K562 (cell line): ENCODE results near the gene UBE2L6. TPM values are rescaled to one million over a fixed set of nuclear protein-coding genes. Genes with fewer than 3 reads are reported as not detected.
A peak's percentile ranks its signal among the peaks of the same experiment; 100 is the strongest.

Source experiments
- ARNT ChIP-seq, 2 experiments: fragments of 450-650 bp; IDR thresholded peaks; 2 replicates each; pipeline ENCODE4 v1.6.1; 2016; ENCODE audit warnings: mild to moderate bottlenecking in 1 of 2
- CTBP1 ChIP-seq: fragments of 450-650 bp; IDR thresholded peaks from 2 replicates; pipeline ENCODE4 v1.6.1; 2016; ENCODE audit warnings: borderline replicate concordance
- EGR1 ChIP-seq: fragments of 450-650 bp; conservative IDR thresholded peaks from 2 replicates; pipeline ENCODE4 v1.6.1; 2017; ENCODE audit warnings: mild to moderate bottlenecking
- MEF2D ChIP-seq: conservative IDR thresholded peaks from 2 replicates; pipeline ENCODE4 v1.6.1; 2016; ENCODE audit warnings: low read depth, missing genetic modification characterization, missing compliant biosample characterization
- MTA1 ChIP-seq: fragments of 450-650 bp; IDR thresholded peaks from 2 replicates; pipeline ENCODE4 v1.6.1; 2017; ENCODE audit warnings: borderline replicate concordance
- NFIX ChIP-seq: fragments of 250-450 bp; sonication (Bioruptor Pico); IDR thresholded peaks from 2 replicates; pipeline ENCODE4 v1.4.0; 2020; ENCODE audit warnings: low read depth, mild to moderate bottlenecking, moderate library complexity
- PHB2 ChIP-seq: fragments of 450-650 bp; IDR thresholded peaks from 2 replicates; pipeline ENCODE4 v1.6.1; 2017; ENCODE audit warnings: low read depth
- ZFP30 ChIP-seq: fragments of 250-450 bp; sonication (Bioruptor Pico); IDR thresholded peaks from 2 replicates; pipeline ENCODE4 v1.8.0; 2022; ENCODE audit warnings: moderate library complexity, mild to moderate bottlenecking, inconsistent platforms, borderline replicate concordance
- polyA plus RNA-seq, 8 experiments: library from polyadenylated mRNA; depleted of rRNA in 4 of 8; stranded (reverse) in 5 of 8; unstranded in 3 of 8; fragments of >200 nt; fragmentation: Nextera tagmentation in 2 of 8; fragmentation: Illumina TruSeq in 1 of 8; extraction: Ambion mirVana in 2 of 8; extraction: Trizol in 1 of 8; gene quantifications; 2 replicates each; pipeline versions ENCODE4 v1.2.1 to v1.2.3, GENCODE V29; 2011 to 2014; ENCODE audit warnings: inconsistent platforms in 1 of 8, missing spikeins in 1 of 8
- total RNA-seq, 7 experiments: library from RNA; depleted of rRNA in 6 of 7; stranded (reverse); fragments of >200 nt in 6 of 7; fragmentation: Illumina TruSeq in 2 of 7; extraction: Trizol in 2 of 7; gene quantifications; 2 replicates each; pipeline versions ENCODE4 v1.2.1 to v1.2.3, GENCODE V29; 2011 to 2021; ENCODE audit warnings: low replicate concordance in 1 of 7
- TF ChIP-seq, protein P1 (sequence below): fragments of 450-650 bp; IDR thresholded peaks from 2 replicates; pipeline ENCODE4 v1.6.1; 2016; ENCODE audit warnings: mild to moderate bottlenecking, moderate library complexity
- TF ChIP-seq, protein P2 (sequence below): fragments of 450-650 bp; IDR thresholded peaks from 2 replicates; pipeline ENCODE4 v1.7.0; 2016; ENCODE audit warnings: borderline replicate concordance

Gene UBE2L6
- total and polyA plus RNA-seq, 9 of the 15 experiments (the other 6 are each of a cell fraction or from before 2014, with no cell fraction given), result 5.9 to 24.9 (median 9.7) TPM

DNA sequence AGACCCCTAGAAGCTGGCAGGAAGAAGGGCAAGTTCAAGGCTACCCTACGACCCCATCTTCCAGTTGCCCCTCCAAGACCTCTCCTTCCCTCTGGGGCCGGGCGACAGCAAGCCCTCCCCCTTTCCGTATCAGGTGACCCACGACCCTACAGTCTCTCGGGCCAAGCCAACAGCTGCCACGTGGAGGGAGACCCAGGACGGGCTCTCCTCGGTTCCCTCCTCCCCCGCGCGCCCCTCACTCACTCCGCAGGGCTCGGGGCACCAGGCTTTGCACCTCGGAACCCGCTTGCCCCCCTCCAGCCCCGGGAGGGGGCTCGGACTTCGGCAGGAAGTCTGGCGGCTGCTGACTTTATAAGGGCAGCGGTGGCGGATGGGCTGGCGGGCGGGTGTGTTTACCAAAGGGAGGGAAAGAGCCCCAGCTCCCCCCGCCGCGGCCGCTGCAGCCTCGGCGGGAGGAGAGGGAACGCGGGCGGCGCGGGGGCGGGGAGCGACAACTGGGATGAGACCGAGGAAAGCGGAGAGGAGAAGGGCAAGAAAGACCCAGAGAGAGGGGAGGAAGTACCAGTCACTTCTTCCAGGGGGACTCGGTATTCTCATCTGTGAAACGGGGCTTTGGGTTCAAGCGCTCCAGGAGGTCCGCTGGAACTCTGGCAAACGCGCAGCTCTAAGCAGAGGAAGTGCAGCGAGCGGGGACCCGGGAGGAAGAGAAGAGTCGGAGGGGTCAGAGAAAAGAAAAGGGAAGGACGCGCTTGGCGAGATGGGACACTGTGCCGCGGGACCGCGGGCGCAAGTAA is 52.7 kb downstream of the UBE2L6 start (continued):
- TF ChIP-seq, protein P1, sequence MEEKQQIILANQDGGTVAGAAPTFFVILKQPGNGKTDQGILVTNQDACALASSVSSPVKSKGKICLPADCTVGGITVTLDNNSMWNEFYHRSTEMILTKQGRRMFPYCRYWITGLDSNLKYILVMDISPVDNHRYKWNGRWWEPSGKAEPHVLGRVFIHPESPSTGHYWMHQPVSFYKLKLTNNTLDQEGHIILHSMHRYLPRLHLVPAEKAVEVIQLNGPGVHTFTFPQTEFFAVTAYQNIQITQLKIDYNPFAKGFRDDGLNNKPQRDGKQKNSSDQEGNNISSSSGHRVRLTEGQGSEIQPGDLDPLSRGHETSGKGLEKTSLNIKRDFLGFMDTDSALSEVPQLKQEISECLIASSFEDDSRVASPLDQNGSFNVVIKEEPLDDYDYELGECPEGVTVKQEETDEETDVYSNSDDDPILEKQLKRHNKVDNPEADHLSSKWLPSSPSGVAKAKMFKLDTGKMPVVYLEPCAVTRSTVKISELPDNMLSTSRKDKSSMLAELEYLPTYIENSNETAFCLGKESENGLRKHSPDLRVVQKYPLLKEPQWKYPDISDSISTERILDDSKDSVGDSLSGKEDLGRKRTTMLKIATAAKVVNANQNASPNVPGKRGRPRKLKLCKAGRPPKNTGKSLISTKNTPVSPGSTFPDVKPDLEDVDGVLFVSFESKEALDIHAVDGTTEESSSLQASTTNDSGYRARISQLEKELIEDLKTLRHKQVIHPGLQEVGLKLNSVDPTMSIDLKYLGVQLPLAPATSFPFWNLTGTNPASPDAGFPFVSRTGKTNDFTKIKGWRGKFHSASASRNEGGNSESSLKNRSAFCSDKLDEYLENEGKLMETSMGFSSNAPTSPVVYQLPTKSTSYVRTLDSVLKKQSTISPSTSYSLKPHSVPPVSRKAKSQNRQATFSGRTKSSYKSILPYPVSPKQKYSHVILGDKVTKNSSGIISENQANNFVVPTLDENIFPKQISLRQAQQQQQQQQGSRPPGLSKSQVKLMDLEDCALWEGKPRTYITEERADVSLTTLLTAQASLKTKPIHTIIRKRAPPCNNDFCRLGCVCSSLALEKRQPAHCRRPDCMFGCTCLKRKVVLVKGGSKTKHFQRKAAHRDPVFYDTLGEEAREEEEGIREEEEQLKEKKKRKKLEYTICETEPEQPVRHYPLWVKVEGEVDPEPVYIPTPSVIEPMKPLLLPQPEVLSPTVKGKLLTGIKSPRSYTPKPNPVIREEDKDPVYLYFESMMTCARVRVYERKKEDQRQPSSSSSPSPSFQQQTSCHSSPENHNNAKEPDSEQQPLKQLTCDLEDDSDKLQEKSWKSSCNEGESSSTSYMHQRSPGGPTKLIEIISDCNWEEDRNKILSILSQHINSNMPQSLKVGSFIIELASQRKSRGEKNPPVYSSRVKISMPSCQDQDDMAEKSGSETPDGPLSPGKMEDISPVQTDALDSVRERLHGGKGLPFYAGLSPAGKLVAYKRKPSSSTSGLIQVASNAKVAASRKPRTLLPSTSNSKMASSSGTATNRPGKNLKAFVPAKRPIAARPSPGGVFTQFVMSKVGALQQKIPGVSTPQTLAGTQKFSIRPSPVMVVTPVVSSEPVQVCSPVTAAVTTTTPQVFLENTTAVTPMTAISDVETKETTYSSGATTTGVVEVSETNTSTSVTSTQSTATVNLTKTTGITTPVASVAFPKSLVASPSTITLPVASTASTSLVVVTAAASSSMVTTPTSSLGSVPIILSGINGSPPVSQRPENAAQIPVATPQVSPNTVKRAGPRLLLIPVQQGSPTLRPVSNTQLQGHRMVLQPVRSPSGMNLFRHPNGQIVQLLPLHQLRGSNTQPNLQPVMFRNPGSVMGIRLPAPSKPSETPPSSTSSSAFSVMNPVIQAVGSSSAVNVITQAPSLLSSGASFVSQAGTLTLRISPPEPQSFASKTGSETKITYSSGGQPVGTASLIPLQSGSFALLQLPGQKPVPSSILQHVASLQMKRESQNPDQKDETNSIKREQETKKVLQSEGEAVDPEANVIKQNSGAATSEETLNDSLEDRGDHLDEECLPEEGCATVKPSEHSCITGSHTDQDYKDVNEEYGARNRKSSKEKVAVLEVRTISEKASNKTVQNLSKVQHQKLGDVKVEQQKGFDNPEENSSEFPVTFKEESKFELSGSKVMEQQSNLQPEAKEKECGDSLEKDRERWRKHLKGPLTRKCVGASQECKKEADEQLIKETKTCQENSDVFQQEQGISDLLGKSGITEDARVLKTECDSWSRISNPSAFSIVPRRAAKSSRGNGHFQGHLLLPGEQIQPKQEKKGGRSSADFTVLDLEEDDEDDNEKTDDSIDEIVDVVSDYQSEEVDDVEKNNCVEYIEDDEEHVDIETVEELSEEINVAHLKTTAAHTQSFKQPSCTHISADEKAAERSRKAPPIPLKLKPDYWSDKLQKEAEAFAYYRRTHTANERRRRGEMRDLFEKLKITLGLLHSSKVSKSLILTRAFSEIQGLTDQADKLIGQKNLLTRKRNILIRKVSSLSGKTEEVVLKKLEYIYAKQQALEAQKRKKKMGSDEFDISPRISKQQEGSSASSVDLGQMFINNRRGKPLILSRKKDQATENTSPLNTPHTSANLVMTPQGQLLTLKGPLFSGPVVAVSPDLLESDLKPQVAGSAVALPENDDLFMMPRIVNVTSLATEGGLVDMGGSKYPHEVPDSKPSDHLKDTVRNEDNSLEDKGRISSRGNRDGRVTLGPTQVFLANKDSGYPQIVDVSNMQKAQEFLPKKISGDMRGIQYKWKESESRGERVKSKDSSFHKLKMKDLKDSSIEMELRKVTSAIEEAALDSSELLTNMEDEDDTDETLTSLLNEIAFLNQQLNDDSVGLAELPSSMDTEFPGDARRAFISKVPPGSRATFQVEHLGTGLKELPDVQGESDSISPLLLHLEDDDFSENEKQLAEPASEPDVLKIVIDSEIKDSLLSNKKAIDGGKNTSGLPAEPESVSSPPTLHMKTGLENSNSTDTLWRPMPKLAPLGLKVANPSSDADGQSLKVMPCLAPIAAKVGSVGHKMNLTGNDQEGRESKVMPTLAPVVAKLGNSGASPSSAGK, result peak; percentile 80
- TF ChIP-seq ZFP30 (CRISPR knock-in tag), result no peak
- TF ChIP-seq PHB2, result no peak
- no peak for TF ChIP-seq NFIX (CRISPR knock-in tag)
- peak; percentile 91 for TF ChIP-seq EGR1
- no peak for TF ChIP-seq MTA1
- no peak for TF ChIP-seq MEF2D (tag)
- TF ChIP-seq, protein P2, sequence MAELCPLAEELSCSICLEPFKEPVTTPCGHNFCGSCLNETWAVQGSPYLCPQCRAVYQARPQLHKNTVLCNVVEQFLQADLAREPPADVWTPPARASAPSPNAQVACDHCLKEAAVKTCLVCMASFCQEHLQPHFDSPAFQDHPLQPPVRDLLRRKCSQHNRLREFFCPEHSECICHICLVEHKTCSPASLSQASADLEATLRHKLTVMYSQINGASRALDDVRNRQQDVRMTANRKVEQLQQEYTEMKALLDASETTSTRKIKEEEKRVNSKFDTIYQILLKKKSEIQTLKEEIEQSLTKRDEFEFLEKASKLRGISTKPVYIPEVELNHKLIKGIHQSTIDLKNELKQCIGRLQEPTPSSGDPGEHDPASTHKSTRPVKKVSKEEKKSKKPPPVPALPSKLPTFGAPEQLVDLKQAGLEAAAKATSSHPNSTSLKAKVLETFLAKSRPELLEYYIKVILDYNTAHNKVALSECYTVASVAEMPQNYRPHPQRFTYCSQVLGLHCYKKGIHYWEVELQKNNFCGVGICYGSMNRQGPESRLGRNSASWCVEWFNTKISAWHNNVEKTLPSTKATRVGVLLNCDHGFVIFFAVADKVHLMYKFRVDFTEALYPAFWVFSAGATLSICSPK, result no peak
- no peak for TF ChIP-seq ARNT (IDR thresholded peaks at IDR 0.05)
- TF ChIP-seq CTBP1, result no peak
